HG02885 (cell line): ENCODE data around the gene WNT3.

Source experiments
- ATAC-seq: cut with Tn5 transposase; IDR thresholded peaks from one replicate; pipeline ENCODE4 v1.9.1; 2021; ENCODE audit warnings: mild to moderate bottlenecking; ENCODE audit not compliant: unreplicated experiment, poor library complexity

The WNT3 gene

DNA sequence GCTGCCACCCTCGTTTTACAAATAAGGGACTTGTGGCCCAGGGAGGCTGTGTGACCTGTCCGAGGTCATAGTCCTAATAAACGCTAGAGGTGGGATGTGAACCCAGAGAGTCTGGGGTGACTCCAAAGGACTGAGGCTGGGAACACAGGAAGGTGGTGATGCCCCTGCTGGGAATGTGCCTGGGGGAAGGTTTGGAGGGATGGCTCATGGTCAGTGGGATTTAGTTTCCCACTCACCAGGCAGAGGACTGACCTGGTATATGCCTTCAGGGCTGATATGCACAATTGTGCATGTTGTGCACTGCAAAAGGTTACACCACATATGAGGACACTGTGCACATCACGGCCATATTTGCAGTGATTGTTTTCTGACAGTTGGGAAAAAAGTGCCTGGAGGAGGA, 19.0 kb upstream of the WNT3 start:
- no peak for ATAC-seq

GRCh38 chr17:46836500-46836899, 18.0 kb upstream of the WNT3 start:
- no peak for ATAC-seq

- no peak for ATAC-seq
Measured at GRCh38 chr17:46834846-46835245, 16.4 kb upstream of the WNT3 start.

GRCh38 chr17:46833840-46834208, 15.3 kb upstream of the WNT3 start:
- no peak for ATAC-seq

GRCh38 chr17:46832945-46833839, 14.7 kb upstream of the WNT3 start:
- ATAC-seq: no peak

DNA sequence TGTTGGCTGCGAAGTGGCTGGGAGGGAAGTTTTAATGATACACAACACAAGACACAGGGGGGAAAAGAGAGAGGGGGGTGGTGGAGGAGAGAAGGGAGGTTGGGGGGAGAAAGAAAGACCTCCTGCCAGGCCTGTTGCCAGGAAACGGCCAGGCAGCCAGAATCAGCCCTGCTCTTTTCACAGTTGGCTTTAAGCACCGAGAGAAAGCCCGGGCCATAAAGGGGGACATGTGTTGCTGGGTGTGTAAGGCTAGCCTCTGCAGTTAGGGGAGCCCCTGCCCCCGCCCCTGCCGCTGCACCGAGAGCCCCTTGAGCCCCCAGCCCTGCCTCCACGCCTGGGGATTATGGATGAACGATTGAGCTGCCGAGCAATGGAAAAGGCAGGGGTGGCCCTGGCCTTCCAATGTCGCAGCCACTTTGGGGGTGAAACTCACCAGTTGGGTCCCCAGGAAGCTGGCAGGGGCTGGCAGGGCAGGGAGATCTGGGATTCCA, 13.9 kb upstream of the WNT3 start:
- ATAC-seq: no peak

GRCh38 chr17:46831573-46832330, 13.3 kb upstream of the WNT3 start:
- ATAC-seq: no peak

DNA sequence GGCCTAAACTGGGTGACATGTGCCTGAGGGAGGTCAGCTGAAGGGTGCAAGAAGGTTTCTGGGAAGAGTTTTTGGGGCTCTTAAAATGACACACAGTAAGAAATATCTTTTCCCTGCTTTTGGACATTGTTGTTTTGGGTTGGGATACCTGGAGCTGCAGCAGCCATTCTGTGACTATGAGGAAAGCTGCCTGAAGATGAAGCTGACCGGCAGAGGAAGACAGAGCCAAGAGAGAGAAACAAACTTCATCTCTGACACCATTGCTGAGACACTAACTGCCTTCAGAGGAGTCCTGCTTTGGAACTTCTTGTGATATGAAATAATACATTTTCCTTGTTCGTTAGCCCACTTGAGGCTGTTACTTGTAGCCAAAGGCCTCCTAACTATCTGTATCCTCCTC, 8.8 kb upstream of the WNT3 start:
- no peak for ATAC-seq

GRCh38 chr17:46826116-46826515, 7.6 kb upstream of the WNT3 start:
- ATAC-seq: no peak

GRCh38 chr17:46823657-46824056, 5.2 kb upstream of the WNT3 start:
- no peak for ATAC-seq

DNA sequence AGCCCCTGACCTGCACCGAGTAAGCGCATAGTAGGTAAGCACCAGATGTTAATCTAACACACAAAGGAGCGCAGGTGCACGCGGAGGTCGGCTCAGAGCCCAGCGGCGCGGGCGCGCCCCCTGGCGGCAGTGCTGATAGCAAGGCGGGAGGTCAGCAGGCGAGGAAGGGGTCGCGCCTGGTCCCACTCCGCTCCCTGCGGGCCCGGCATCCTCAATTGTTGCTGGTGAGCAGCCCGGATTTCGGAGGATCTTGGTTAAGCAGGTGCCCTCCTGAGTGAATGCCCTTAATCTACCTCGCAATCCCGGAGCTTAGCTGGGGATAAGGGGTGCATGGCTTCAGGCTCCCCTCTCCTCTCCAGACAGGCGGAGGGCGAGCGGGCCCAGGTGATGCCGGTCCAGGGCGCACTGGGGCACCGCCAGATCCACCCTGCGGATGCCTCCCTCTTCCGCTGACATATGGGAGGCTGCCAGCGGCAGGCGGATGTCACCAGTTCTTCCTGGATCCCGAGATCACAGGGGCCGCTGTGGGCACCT, 4.0 kb upstream of the WNT3 start:
- ATAC-seq: no peak

DNA sequence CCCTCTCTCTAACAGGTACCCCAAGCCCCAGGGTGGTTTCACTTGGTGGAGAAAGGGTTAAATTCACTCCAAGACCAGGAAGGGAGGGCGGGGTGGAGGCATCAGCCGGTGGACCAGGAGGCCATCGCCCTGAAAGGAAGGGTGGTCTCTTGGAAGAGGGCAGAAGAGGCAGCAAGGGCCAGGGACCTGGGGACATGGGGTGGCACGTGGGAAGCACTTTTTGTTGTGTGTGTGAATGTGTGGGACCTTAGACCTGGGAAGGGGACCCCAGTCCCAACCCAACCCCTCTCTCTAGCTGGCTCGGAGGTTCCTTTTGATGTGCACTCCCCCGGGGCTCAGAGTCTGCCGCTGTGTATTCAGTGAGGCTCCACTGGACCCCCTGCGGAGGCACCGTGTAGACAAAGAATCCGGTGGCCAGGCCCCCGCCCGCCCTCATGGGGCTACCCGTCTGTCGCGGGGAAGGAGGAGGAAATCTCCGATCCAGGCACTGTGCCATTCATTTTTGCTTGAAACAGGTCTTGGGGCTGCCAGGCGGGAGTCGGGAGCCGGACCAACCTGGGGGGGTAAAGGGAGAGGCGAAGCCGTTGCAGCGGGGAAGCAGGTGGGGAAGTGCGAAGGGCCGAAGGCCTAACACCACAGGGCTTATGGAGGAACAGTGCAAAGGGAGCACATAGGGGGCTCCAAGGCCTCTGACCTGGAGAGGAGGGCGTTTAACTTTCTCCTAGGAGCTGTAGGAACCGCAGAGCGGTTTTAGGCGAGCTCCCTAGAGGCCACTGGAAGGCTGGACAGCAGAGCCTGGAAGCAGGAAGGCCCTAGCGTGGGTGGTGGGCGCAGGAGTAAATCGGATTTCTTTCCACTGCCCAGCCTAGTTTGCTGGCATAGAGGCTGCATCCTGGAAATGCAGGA, 3.2 kb upstream of the WNT3 start:
- no peak for ATAC-seq

DNA sequence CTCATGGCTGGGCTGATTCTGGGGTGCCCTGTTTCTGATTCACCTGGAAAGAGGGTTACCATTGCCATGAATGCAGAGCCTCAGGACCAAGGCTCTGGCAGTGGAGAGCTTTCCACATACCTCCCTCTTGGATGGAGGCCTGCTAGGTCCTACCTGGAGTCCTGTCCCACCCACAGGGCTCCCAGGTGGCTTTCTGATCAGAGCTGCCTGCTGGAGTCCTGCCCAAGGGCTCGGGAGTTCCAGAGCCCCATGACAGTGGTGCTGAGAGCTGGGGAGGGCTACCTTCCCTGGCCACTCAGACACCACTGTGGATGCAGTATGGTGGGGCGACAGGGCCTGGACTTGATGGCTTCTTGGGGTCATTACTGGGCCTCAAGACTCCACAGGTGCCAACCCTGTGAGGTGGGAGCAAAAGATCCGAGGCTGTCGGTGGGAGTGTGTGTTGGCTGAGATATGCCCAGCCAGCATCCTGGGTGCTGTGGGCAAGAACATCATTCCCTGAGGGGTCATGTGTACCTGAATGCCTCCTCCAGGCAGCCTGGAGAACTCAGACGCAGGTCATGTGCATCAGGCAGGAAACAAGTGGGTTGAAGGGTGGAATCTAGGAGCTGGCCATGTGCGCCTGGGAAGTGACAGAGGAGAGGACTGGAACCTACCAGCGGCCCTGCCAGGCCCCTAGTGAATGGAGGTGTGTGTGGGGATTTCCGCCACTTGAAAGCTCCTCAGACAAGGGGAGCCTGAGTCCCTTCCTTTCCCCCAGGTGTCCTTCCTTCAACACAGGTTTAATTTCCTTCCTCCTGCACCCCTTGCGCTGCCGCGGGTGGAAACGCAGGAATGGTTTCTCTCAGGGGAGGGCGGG, 2.3 kb upstream of the WNT3 start:
- ATAC-seq: no peak

- no peak for ATAC-seq
Measured at GRCh38 chr17:46819906-46820351, 1.4 kb upstream of the WNT3 start.

DNA sequence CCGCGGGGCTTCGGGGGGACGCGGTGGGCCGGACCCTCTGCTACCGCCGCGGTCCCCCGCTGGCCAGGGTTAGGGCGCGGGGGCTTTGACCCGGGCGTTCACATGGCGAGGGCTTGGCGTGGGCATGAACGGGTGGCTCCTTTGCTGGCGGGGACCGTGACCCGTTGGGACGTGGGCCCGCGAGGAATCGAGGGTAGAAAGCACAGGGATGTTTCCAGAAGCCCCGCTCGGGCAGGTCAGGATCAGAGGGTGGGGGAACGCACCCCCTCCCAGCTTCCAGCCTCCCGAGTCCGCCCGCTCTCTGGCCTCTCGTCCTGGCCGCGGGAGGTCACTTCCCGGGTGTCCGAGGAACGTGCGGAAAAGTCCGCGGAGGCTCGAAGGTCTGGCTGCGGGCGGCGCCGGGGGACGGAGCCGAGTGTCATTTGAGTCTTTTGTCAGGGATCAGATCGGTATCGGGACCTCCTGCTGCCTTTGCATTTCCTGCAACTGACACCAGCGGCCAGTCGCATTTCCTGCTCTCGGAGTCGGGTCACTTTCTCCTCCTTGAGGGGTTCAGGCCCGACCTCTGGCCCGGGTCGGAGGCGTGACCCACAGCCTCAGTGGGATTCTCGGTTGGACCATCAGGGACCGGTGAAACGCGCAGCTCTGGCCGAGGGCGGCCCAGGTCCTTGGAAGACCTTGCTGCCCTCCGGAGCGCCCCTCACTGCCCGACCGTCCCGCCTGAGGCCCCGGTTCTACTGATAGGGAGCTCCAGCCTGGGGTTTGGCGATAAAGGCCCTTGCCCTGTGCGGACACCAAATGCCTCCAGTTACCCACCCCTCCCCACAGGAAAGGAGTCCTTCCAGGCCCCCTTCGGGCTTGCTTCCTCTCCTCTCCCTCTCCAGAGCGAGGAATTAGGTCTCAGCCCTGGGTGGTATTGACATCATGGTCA, 702 bp upstream of the WNT3 start:
- ATAC-seq: no peak

DNA sequence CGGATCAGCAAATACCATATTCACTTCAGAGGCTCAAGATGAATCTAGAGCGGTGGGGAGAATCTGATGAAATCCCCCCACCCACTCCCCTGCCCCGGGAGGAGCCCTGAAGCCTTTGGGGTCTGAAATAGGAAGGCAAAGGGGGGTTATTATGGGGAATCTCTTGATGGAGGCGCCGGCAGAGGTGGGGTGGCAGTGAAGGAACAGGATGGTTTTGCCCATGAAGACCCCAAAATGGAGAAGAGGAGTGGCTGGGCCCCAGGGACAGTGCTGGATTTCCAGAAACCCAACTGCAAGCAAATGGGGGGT, 637 bp downstream of the WNT3 start:
- ATAC-seq: no peak

DNA sequence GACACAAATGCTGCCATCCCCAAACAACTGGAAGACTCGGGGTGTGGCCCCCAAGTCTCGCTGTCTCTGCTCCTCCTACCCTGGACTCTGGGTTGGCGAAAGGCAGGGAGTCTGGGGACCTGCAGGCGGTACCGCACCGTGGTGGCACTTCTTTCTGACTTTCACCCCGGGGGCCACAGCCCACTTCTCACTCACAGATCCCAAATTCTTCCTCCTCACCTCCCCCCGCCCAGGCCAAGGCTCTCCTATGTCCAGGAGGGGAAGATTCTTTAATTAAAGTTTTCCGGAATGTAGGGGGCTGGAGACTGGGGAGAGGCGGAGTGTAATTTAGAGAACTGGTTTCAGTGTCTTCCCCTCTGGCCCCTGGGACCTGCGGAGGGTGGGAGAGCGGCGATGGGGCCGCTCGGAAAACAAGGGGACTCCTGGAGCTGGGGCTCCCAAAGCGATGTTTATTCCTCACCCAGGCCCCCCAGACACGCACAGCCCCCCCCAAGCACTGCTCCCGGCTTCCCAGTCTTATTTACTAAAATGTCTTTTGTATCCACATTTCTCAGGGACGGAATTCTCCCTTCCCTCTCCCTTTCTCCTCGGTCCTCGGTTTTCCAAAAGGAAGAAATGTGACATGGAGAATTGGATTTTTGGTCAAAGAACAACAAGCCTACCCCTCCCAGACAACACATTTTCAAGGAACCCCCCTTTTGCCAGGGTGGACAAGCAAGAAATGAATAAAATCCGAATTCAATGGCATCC, 1.2 kb downstream of the WNT3 start:
- no peak for ATAC-seq
